GM12892 (cell line): ENCODE results near the gene FOXO6.

Experiments
- POLR2A ChIP-seq: IDR thresholded peaks from 2 replicates; pipeline ENCODE4 v1.6.1; 2011; ENCODE audit warnings: low read depth, low read length, control low read depth
- POLR2AphosphoS5 ChIP-seq: IDR thresholded peaks from 2 replicates; pipeline ENCODE4 v1.6.1; 2011; ENCODE audit warnings: low read depth, low read length, control low read depth
- TAF1 ChIP-seq: IDR thresholded peaks from 2 replicates; pipeline ENCODE4 v1.6.1; 2011; ENCODE audit warnings: low read depth, mild to moderate bottlenecking, control low read depth, low read length, borderline replicate concordance

- no peak for TF ChIP-seq POLR2A
- TF ChIP-seq POLR2AphosphoS5: no peak
- TF ChIP-seq TAF1: no peak
Measured at GRCh38 chr1:41394959-41395956, 34.0 kb downstream of the FOXO6 start.
